Osteoblast (primary cell): ENCODE data around the gene EN2. TPM values are rescaled to one million over a fixed set of nuclear protein-coding genes. Genes with fewer than 3 reads are reported as not detected.
"Not testable (repeated sequence)": the region's sequence is repeated elsewhere in the genome, so short reads cannot be mapped to it uniquely, and the experiment has no call there.

ENCODE experiments used
- DNase-seq: peaks from one replicate; pipeline ENCODE4 v3.0.0; 2011; ENCODE audit warnings: low spot score, mixed read lengths; ENCODE audit not compliant: insufficient read length; ENCODE audit errors: missing footprints
- H2AFZ ChIP-seq: 2 replicates; pipeline ENCODE4 v1.6.0; 2011; ENCODE audit warnings: mild to moderate bottlenecking, low read length
- H3K27ac ChIP-seq: 2 replicates; pipeline ENCODE4 v1.5.1; 2011; ENCODE audit warnings: mild to moderate bottlenecking, low read depth, low read length, moderate library complexity
- H3K27me3 ChIP-seq: 2 replicates; pipeline ENCODE4 v1.6.0; 2012; ENCODE audit warnings: mild to moderate bottlenecking, control low read depth, inconsistent platforms, low read length, moderate library complexity; ENCODE audit not compliant: insufficient read depth
- H3K36me3 ChIP-seq: 2 replicates; pipeline ENCODE4 v1.5.1; 2011; ENCODE audit warnings: mild to moderate bottlenecking, low read length, control low read depth, moderate library complexity; ENCODE audit not compliant: insufficient read depth
- H3K4me1 ChIP-seq: 2 replicates; pipeline ENCODE4 v1.5.1; 2011; ENCODE audit warnings: mild to moderate bottlenecking, low read length, control low read depth, moderate library complexity; ENCODE audit not compliant: insufficient read depth
- H3K4me2 ChIP-seq: 2 replicates; pipeline ENCODE4 v1.6.0; 2011; ENCODE audit warnings: mild to moderate bottlenecking, low read length; ENCODE audit not compliant: insufficient read depth
- H3K4me3 ChIP-seq: fragments of 200-600 bp; sonication (generic); 3 replicates; pipeline ENCODE4 v1.5.1; 2012; ENCODE audit warnings: mild to moderate bottlenecking, low read length, inconsistent platforms; ENCODE audit not compliant: insufficient read depth
- H3K79me2 ChIP-seq: 2 replicates; pipeline ENCODE4 v1.6.0; 2012; ENCODE audit warnings: mild to moderate bottlenecking, low read length, control low read depth, inconsistent platforms; ENCODE audit not compliant: insufficient read depth
- H3K9me3 ChIP-seq: 2 replicates; pipeline ENCODE4 v1.5.1; 2011; ENCODE audit warnings: low read depth, low read length, control low read depth
- H4K20me1 ChIP-seq: 2 replicates; pipeline ENCODE4 v1.6.0; 2012; ENCODE audit warnings: mild to moderate bottlenecking, low read length, control low read depth; ENCODE audit not compliant: insufficient read depth
- CTCF ChIP-seq: IDR thresholded peaks from 2 replicates; pipeline ENCODE4 v1.5.1; 2011; ENCODE audit warnings: mild to moderate bottlenecking, low read depth, low read length, moderate library complexity; ENCODE audit errors: extremely low read depth
- total RNA-seq: library from RNA; depleted of rRNA; stranded (reverse); fragments of >200 nt; gene quantifications from 2 replicates; pipeline ENCODE4 v1.2.3, GENCODE V29; 2012

EN2 gene
- total RNA-seq, 1 donor: under 0.01 TPM

- no peaks in the 10 kb centered on the region for H3K36me3 ChIP-seq
- no peak for DNase-seq
- no peaks in the 10 kb centered on the region for H3K9me3 ChIP-seq
- H2AFZ ChIP-seq: no peak overlapping the region
- H3K4me2 ChIP-seq: no peak overlapping the region
- H4K20me1 ChIP-seq: no peaks in the 10 kb centered on the region
- H3K27ac ChIP-seq: no peak overlapping the region
- H3K4me3 ChIP-seq: no peak overlapping the region
- no peaks in the 10 kb centered on the region for H3K4me1 ChIP-seq
- H3K79me2 ChIP-seq: no peaks in the 10 kb centered on the region
- H3K27me3 ChIP-seq: peaks cover 5% of the 10 kb centered on the region
- TF ChIP-seq CTCF: no peak
Measured at GRCh38 chr7:155441856-155442255, 16.1 kb upstream of the EN2 start.

- no peaks in the 10 kb centered on the region for H3K4me1 ChIP-seq
- peaks cover 25% of the 10 kb centered on the region for H3K27me3 ChIP-seq
- no peak overlapping the region for H2AFZ ChIP-seq
- H4K20me1 ChIP-seq: no peaks in the 10 kb centered on the region
- no peaks in the 10 kb centered on the region for H3K9me3 ChIP-seq
- TF ChIP-seq CTCF: no peak
- no peaks in the 10 kb centered on the region for H3K79me2 ChIP-seq
- peak; percentile 38 for DNase-seq
- H3K4me3 ChIP-seq: no peak overlapping the region
- no peaks in the 10 kb centered on the region for H3K36me3 ChIP-seq
- H3K27ac ChIP-seq: no peak overlapping the region
- no peak overlapping the region for H3K4me2 ChIP-seq
Measured at GRCh38 chr7:155444746-155445145, 13.2 kb upstream of the EN2 start.

- H3K4me1 ChIP-seq, H3K79me2 ChIP-seq, H3K9me3 ChIP-seq, H3K4me3 ChIP-seq, H3K36me3 ChIP-seq, H4K20me1 ChIP-seq, H3K27ac ChIP-seq, H3K4me2 ChIP-seq, H2AFZ ChIP-seq, DNase-seq: not testable (repeated sequence)
- peaks cover 33% of the 10 kb centered on the region for H3K27me3 ChIP-seq
Measured at GRCh38 chr7:155445606-155446005, 12.3 kb upstream of the EN2 start.

- Histone ChIP-seq H2AFZ (no peak overlapping the region), H3K79me2 (no peaks in the 10 kb centered on the region), H3K36me3 (no peaks in the 10 kb centered on the region), H3K4me2 (no peak overlapping the region), H4K20me1 (no peaks in the 10 kb centered on the region), H3K27ac (no peak overlapping the region), H3K27me3 (peaks cover 53% of the 10 kb centered on the region), H3K4me1 (no peaks in the 10 kb centered on the region), H3K4me3 (no peak overlapping the region), H3K9me3 (no peaks in the 10 kb centered on the region)
- TF ChIP-seq CTCF: no peak
- DNase-seq: peak; percentile 71
Measured at GRCh38 chr7:155447603-155448002, 10.3 kb upstream of the EN2 start.
